ENCODE measurements around the gene NFIA. TPM values are rescaled to one million over a fixed set of nuclear protein-coding genes. Genes with fewer than 3 reads are reported as not detected.
"Not testable (repeated sequence)": the region's sequence is repeated elsewhere in the genome, so short reads cannot be mapped to it uniquely, and the experiment has no call there.

Gene NFIA
- total and polyA plus RNA-seq, 10 of the 15 experiments (the other 5 are each of a cell fraction or from before 2014, with no cell fraction given) = 0.10 to 0.16 TPM; not detected in 8

- TF ChIP-seq ZBTB11 (CRISPR knock-in tag; IDR thresholded peaks at IDR 0.05) (no peak), STAT1 (conservative IDR thresholded peaks at IDR 0.05) (no peak), SMAD1 (IDR thresholded peaks at IDR 0.05; ENCODE audit: low read depth, partially characterized antibody) (no peak), MEF2A (IDR thresholded peaks at IDR 0.05; ENCODE audit: insufficient read depth, low read depth, low read length) (no peak), CHD1 (IDR thresholded peaks at IDR 0.05; ENCODE audit: low read depth, low read length) (no peak), TBL1XR1 (IDR thresholded peaks at IDR 0.05; ENCODE audit: low read depth, low read length) (no peak), POLR2AphosphoS2 (IDR thresholded peaks at IDR 0.05; ENCODE audit: low read depth, low read length) (no peak), SKIL (IDR thresholded peaks at IDR 0.05; ENCODE audit: low read depth, poor library complexity, severe bottlenecking) (no peak), HSF1 (IDR thresholded peaks at IDR 0.05; ENCODE audit: low read depth, low read length) (no peak), IRF3 (IDR thresholded peaks at IDR 0.05) (no peak), RELA (IDR thresholded peaks at IDR 0.05; ENCODE audit: borderline replicate concordance, partially characterized antibody) (no peak)
Measured at GRCh38 chr1:61058483-61059245, 23.7 kb upstream of the NFIA start (continued).

- CTCF ChIA-PET; POLR2A ChIA-PET; H3K9ac ChIP-seq (ENCODE audit: control insufficient read depth, insufficient read depth, low read length); FAIRE-seq; H2AFZ ChIP-seq (ENCODE audit: control insufficient read depth, low read depth, low read length); H3K4me3 ChIP-seq; SMC1A ChIA-PET (ENCODE audit: uncharacterized antibody, unreplicated experiment); H3K4me1 ChIP-seq (ENCODE audit: control insufficient read depth, insufficient read depth, low read length); in situ Hi-C loops (cut with MboI); H3K4me2 ChIP-seq (ENCODE audit: control insufficient read depth, insufficient read depth); DNase-seq (ENCODE audit: low read depth, low spot score); H3K9me3 ChIP-seq (replicated peaks; ENCODE audit: control insufficient read depth, insufficient read depth, low read length); H4K20me1 ChIP-seq (ENCODE audit: control insufficient read depth, insufficient read depth); ATAC-seq; H3K27ac ChIP-seq (ENCODE audit: control insufficient read depth, insufficient read depth); H3K79me2 ChIP-seq (ENCODE audit: control insufficient read depth, insufficient read depth, low read length); BruUV-seq (replicated peaks); intact Hi-C loops (cut with micrococcal nuclease; ENCODE audit: unreplicated experiment); RAD21 ChIA-PET (ENCODE audit: unreplicated experiment); H3K36me3 ChIP-seq (ENCODE audit: control insufficient read depth in 2 of 2, insufficient read depth in 2 of 2, low read length in 1 of 2): not testable (repeated sequence)
- H3K27me3 ChIP-seq (replicated peaks in 1 of 2; ENCODE audit: control insufficient read depth in 2 of 2, insufficient read depth in 2 of 2, low read length in 1 of 2) = peaks cover 1 to 10% of the 10 kb centered on the region in 2 experiments; a peak in 2 of 4 replicates
- 50% methylated on average over 4 of the region's 4 CpGs for WGBS (ENCODE audit: insufficient coverage, insufficient replicate concordance, low lambda C conversion rate, missing lambda C conversion rate)
Measured at GRCh38 chr1:61061601-61062000, 20.8 kb upstream of the NFIA start.

Data from GM12878 (cell line).